GM12801 (cell line): ENCODE measurements around the gene LTBP4.

ENCODE experiments used
- CTCF ChIP-seq: IDR thresholded peaks from one replicate; pipeline ENCODE4 v1.5.1; 2011; ENCODE audit warnings: control low read depth; ENCODE audit not compliant: insufficient read length; ENCODE audit errors: extremely low read depth

The LTBP4 gene

GRCh38 chr19:40588110-40588854 is 12.9 kb upstream of the LTBP4 start:
- no peak for TF ChIP-seq CTCF

GRCh38 chr19:40588926-40589569 is 12.1 kb upstream of the LTBP4 start:
- no peak for TF ChIP-seq CTCF

GRCh38 chr19:40589591-40590429 is 11.4 kb upstream of the LTBP4 start:
- TF ChIP-seq CTCF = no peak

- no peak for TF ChIP-seq CTCF
These were observed 10.5 kb upstream of the LTBP4 start for GRCh38 chr19:40590464-40591265.

GRCh38 chr19:40592170-40592569 is 9.0 kb upstream of the LTBP4 start:
- TF ChIP-seq CTCF = no peak

- TF ChIP-seq CTCF = no peak
These were observed 6.9 kb upstream of the LTBP4 start for GRCh38 chr19:40594255-40594654.
